ENCODE measurements around the gene INS. TPM values are rescaled to one million over a fixed set of nuclear protein-coding genes. Genes with fewer than 3 reads are reported as not detected.
A peak's percentile ranks its signal among the peaks of the same experiment; 100 is the strongest.

INS gene
- not detected for total RNA-seq

- no peak for DNase-seq (ENCODE audit: low spot score)
Observed at GRCh38 chr11:2160736-2161259, at the start of gene INS. Gene INS, minus strand, starts transcription at chr11:2161209. Its CDS starts 238 bp downstream, at chr11:2160971.

- DNase-seq (ENCODE audit: low spot score) = peak; percentile 42
Observed at GRCh38 chr11:2210366-2211112, 49.5 kb upstream of the INS start.

- no peak for DNase-seq (ENCODE audit: low spot score)
Observed at GRCh38 chr11:2209900-2210321, 48.9 kb upstream of the INS start.

GRCh38 chr11:2209370-2209801 lies 48.4 kb upstream of the INS start:
- peak; percentile 42 for DNase-seq (ENCODE audit: low spot score)

GRCh38 chr11:2208691-2209369 lies 47.8 kb upstream of the INS start:
- peak; percentile 69 for DNase-seq (ENCODE audit: low spot score)

GRCh38 chr11:2207773-2208621 lies 47.0 kb upstream of the INS start:
- peak; percentile 39 for DNase-seq (ENCODE audit: low spot score)

GRCh38 chr11:2207212-2207611 lies 46.2 kb upstream of the INS start:
- DNase-seq (ENCODE audit: low spot score) = peak; percentile 32

GRCh38 chr11:2205981-2206690 lies 45.1 kb upstream of the INS start:
- peak; percentile 35 for DNase-seq (ENCODE audit: low spot score)

- DNase-seq (ENCODE audit: low spot score) = peak; percentile 41
Observed at GRCh38 chr11:2205214-2205720, 44.3 kb upstream of the INS start.

- peak; percentile 39 for DNase-seq (ENCODE audit: low spot score)
Observed at GRCh38 chr11:2204361-2205213, 43.6 kb upstream of the INS start.

GRCh38 chr11:2203440-2204259 lies 42.6 kb upstream of the INS start:
- DNase-seq (ENCODE audit: low spot score) = no peak

GRCh38 chr11:2202900-2203439 lies 42.0 kb upstream of the INS start:
- DNase-seq (ENCODE audit: low spot score) = no peak

- peak; percentile 94 for DNase-seq (ENCODE audit: low spot score)
Observed at GRCh38 chr11:2202071-2202899, 41.3 kb upstream of the INS start.

GRCh38 chr11:2201542-2201941 lies 40.5 kb upstream of the INS start:
- no peak for DNase-seq (ENCODE audit: low spot score)

GRCh38 chr11:2200957-2201519 lies 40.0 kb upstream of the INS start:
- no peak for DNase-seq (ENCODE audit: low spot score)

- DNase-seq (ENCODE audit: low spot score) = no peak
Observed at GRCh38 chr11:2200536-2200935, 39.5 kb upstream of the INS start.

- DNase-seq (ENCODE audit: low spot score) = no peak
Observed at GRCh38 chr11:2199466-2200341, 38.7 kb upstream of the INS start.
